GM21390 (cell line): Measurements from ENCODE around the gene CRYAA.
"Not testable (repeated sequence)": the region's sequence is repeated elsewhere in the genome, so short reads cannot be mapped to it uniquely, and the experiment has no call there.

Experiments used
- ATAC-seq: cut with Tn5 transposase; IDR thresholded peaks from one replicate; pipeline ENCODE4 v1.9.1; 2021; ENCODE audit not compliant: unreplicated experiment

Gene CRYAA

GRCh38 chr21:43177043-43177906 lies 8.5 kb downstream of the CRYAA start:
- peak; percentile 49 for ATAC-seq

- ATAC-seq, result not testable (repeated sequence)
Observed at GRCh38 chr21:43178175-43178826, 9.5 kb downstream of the CRYAA start.

GRCh38 chr21:43181033-43181432 lies 12.2 kb downstream of the CRYAA start:
- not testable (repeated sequence) for ATAC-seq

GRCh38 chr21:43187268-43187667 lies 18.5 kb downstream of the CRYAA start:
- ATAC-seq, result not testable (repeated sequence)

- ATAC-seq, result no peak
Observed at GRCh38 chr21:43187715-43188114, 18.9 kb downstream of the CRYAA start.

GRCh38 chr21:43188181-43188580 lies 19.4 kb downstream of the CRYAA start:
- no peak for ATAC-seq

- ATAC-seq, result no peak
Observed at GRCh38 chr21:43188592-43189210, 19.9 kb downstream of the CRYAA start.

GRCh38 chr21:43189936-43190335 lies 21.1 kb downstream of the CRYAA start:
- no peak for ATAC-seq

GRCh38 chr21:43190544-43190943 lies 21.7 kb downstream of the CRYAA start:
- no peak for ATAC-seq

- no peak for ATAC-seq
Observed at GRCh38 chr21:43190951-43191350, 22.1 kb downstream of the CRYAA start.

- ATAC-seq, result no peak
Observed at GRCh38 chr21:43191521-43191920, 22.7 kb downstream of the CRYAA start.

- ATAC-seq, result no peak
Observed at GRCh38 chr21:43191971-43192370, 23.2 kb downstream of the CRYAA start.

- no peak for ATAC-seq
Observed at GRCh38 chr21:43192501-43193081, 23.8 kb downstream of the CRYAA start.

- no peak for ATAC-seq
Observed at GRCh38 chr21:43193088-43193650, 24.4 kb downstream of the CRYAA start.

- ATAC-seq, result no peak
Observed at GRCh38 chr21:43193651-43194302, 25.0 kb downstream of the CRYAA start.

- no peak for ATAC-seq
Observed at GRCh38 chr21:43194303-43195120, 25.7 kb downstream of the CRYAA start.

- no peak for ATAC-seq
Observed at GRCh38 chr21:43195121-43196021, 26.6 kb downstream of the CRYAA start.

GRCh38 chr21:43196826-43197225 lies 28.0 kb downstream of the CRYAA start:
- ATAC-seq, result no peak

GRCh38 chr21:43198376-43198775 lies 29.6 kb downstream of the CRYAA start:
- no peak for ATAC-seq
